Neural cell (in vitro differentiated cells): Measurements from ENCODE around the gene MAPK9. TPM values are rescaled to one million over a fixed set of nuclear protein-coding genes. Genes with fewer than 3 reads are reported as not detected.

Experiments
- H2AFZ ChIP-seq: fragments of 200-600, 300-800 bp; sonication (generic), shearing (Covaris generic); 2 replicates; pipeline ENCODE4 v1.6.0; 2014; ENCODE audit warnings: low read depth, mild to moderate bottlenecking, antibody characterized with exemption, low read length, moderate library complexity
- H3F3A ChIP-seq: fragments of 200-600 bp; shearing (Covaris generic); 2 replicates; pipeline ENCODE4 v1.6.1; 2016; ENCODE audit warnings: mild to moderate bottlenecking, moderate library complexity, mixed read lengths, antibody characterized with exemption, low read length; ENCODE audit not compliant: insufficient read depth, poor library complexity, severe bottlenecking
- H3K27ac ChIP-seq: fragments of 200-600, 300-800 bp; sonication (generic), shearing (Covaris generic); 2 replicates; pipeline ENCODE4 v1.5.1; 2014; ENCODE audit warnings: mild to moderate bottlenecking, low read length, moderate library complexity
- H3K27me3 ChIP-seq: fragments of 300-800, 200-600 bp; sonication (generic), shearing (Covaris generic); 2 replicates; pipeline ENCODE4 v1.6.0; 2014; ENCODE audit warnings: mild to moderate bottlenecking, low read depth, low read length, moderate library complexity; ENCODE audit not compliant: insufficient read depth
- H3K36me3 ChIP-seq: fragments of 300-800, 200-600 bp; sonication (generic), shearing (Covaris generic); 2 replicates; pipeline ENCODE4 v1.5.1; 2014; ENCODE audit warnings: mild to moderate bottlenecking, antibody characterized with exemption, low read length, moderate library complexity; ENCODE audit not compliant: insufficient read depth
- H3K4me2 ChIP-seq: fragments of 300-800, 200-600 bp; sonication (generic), shearing (Covaris generic); 2 replicates; pipeline ENCODE4 v1.6.0; 2014; ENCODE audit warnings: mild to moderate bottlenecking, low read length
- H3K4me3 ChIP-seq: fragments of 300-800, 200-600 bp; sonication (generic), shearing (Covaris generic); 2 replicates; pipeline ENCODE4 v1.5.1; 2014; ENCODE audit warnings: mild to moderate bottlenecking, low read length, moderate library complexity
- H3K79me2 ChIP-seq: fragments of 200-600 bp; shearing (Covaris generic); replicated peaks from 2 replicates; pipeline ENCODE4 v1.6.0; 2014; ENCODE audit warnings: mild to moderate bottlenecking, low read length, moderate library complexity; ENCODE audit not compliant: insufficient read depth
- H3K9ac ChIP-seq: fragments of 300-800, 200-600 bp; sonication (generic), shearing (Covaris generic); 2 replicates; pipeline ENCODE4 v1.6.1; 2016; ENCODE audit warnings: mild to moderate bottlenecking, low read length, mixed read lengths
- H3K9me2 ChIP-seq: fragments of 200-600 bp; shearing (Covaris generic); 2 replicates; pipeline ENCODE4 v1.6.1; 2016; ENCODE audit warnings: mild to moderate bottlenecking, low read length, mixed read lengths; ENCODE audit not compliant: insufficient read depth
- H3K9me3 ChIP-seq: fragments of 200-600, 300-800 bp; sonication (generic), shearing (Covaris generic); 2 replicates; pipeline ENCODE4 v1.6.1; 2016; ENCODE audit warnings: mild to moderate bottlenecking, mixed run types, low read length, moderate library complexity, mixed read lengths
- H4K20me1 ChIP-seq: fragments of 200-600 bp; shearing (Covaris generic); 2 replicates; pipeline ENCODE4 v1.6.1; 2016; ENCODE audit warnings: mild to moderate bottlenecking, mixed run types; ENCODE audit not compliant: insufficient read depth
- CTCF ChIP-seq: fragments of 450-650 bp; IDR thresholded peaks from 2 replicates; pipeline ENCODE4 v1.5.1; 2014; ENCODE audit warnings: antibody characterized with exemption, mild to moderate bottlenecking, moderate library complexity; ENCODE audit not compliant: poor library complexity, severe bottlenecking
- EP300 ChIP-seq: fragments of 450-650 bp; conservative IDR thresholded peaks from 2 replicates; pipeline ENCODE4 v1.6.1; 2014; ENCODE audit warnings: antibody characterized with exemption, mild to moderate bottlenecking, moderate library complexity; ENCODE audit not compliant: poor library complexity, severe bottlenecking
- EZH2 ChIP-seq: fragments of 200-600, 300-800 bp; shearing (Covaris generic), sonication (generic); IDR thresholded peaks from 2 replicates; pipeline ENCODE4 v1.6.1; 2014; ENCODE audit warnings: antibody characterized with exemption, low read length, borderline replicate concordance, mild to moderate bottlenecking; ENCODE audit not compliant: insufficient read depth, poor library complexity, severe bottlenecking
- MXI1 ChIP-seq: fragments of 450-650 bp; conservative IDR thresholded peaks from 2 replicates; pipeline ENCODE4 v1.6.1; 2014; ENCODE audit warnings: antibody characterized with exemption, mild to moderate bottlenecking; ENCODE audit not compliant: poor library complexity, severe bottlenecking
- POLR2AphosphoS5 ChIP-seq: IDR thresholded peaks from 2 replicates; pipeline ENCODE4 v1.6.1; 2012
- RAD21 ChIP-seq: fragments of 450-650 bp; conservative IDR thresholded peaks from 2 replicates; pipeline ENCODE4 v1.6.1; 2014; ENCODE audit warnings: antibody characterized with exemption, mild to moderate bottlenecking, moderate library complexity
- SMC3 ChIP-seq: fragments of 450-650 bp; conservative IDR thresholded peaks from 2 replicates; pipeline ENCODE4 v1.6.1; 2014; ENCODE audit warnings: antibody characterized with exemption, mild to moderate bottlenecking, moderate library complexity; ENCODE audit not compliant: poor library complexity
- TAF1 ChIP-seq: IDR thresholded peaks from 2 replicates; pipeline ENCODE4 v1.6.1; 2012; ENCODE audit warnings: low read depth
- polyA plus RNA-seq: library from polyadenylated mRNA; depleted of rRNA; stranded (reverse); fragments of >200 nt; gene quantifications from 2 replicates; pipeline ENCODE4 v1.2.3, GENCODE V29; 2014
- TF ChIP-seq, protein P1 (sequence below): IDR thresholded peaks from 2 replicates; pipeline ENCODE4 v1.6.1; 2012; ENCODE audit warnings: borderline replicate concordance

MAPK9 gene
- polyA plus RNA-seq, 1 donor from 2014 or later = 73.9 TPM

- Histone ChIP-seq H3K79me2 (no peaks in the 10 kb centered on the region), H3K4me2 (no peak overlapping the region), H3K27me3 (no peaks in the 10 kb centered on the region), H3K4me3 (no peak overlapping the region), H3K9ac (no peak overlapping the region), H4K20me1 (no peaks in the 10 kb centered on the region), H3K27ac (no peak overlapping the region), H3K9me2 (no peaks in the 10 kb centered on the region), H3F3A (no peaks in the 10 kb centered on the region), H3K9me3 (peaks cover 25% of the 10 kb centered on the region), H2AFZ (no peak overlapping the region), H3K36me3 (peaks cover 48% of the 10 kb centered on the region)
- TF ChIP-seq TAF1 (no peak), SMC3 (no peak), RAD21 (no peak), CTCF (no peak), MXI1 (no peak), POLR2AphosphoS5 (no peak), EP300 (no peak), EZH2 (no peak)
- TF ChIP-seq, protein P1, sequence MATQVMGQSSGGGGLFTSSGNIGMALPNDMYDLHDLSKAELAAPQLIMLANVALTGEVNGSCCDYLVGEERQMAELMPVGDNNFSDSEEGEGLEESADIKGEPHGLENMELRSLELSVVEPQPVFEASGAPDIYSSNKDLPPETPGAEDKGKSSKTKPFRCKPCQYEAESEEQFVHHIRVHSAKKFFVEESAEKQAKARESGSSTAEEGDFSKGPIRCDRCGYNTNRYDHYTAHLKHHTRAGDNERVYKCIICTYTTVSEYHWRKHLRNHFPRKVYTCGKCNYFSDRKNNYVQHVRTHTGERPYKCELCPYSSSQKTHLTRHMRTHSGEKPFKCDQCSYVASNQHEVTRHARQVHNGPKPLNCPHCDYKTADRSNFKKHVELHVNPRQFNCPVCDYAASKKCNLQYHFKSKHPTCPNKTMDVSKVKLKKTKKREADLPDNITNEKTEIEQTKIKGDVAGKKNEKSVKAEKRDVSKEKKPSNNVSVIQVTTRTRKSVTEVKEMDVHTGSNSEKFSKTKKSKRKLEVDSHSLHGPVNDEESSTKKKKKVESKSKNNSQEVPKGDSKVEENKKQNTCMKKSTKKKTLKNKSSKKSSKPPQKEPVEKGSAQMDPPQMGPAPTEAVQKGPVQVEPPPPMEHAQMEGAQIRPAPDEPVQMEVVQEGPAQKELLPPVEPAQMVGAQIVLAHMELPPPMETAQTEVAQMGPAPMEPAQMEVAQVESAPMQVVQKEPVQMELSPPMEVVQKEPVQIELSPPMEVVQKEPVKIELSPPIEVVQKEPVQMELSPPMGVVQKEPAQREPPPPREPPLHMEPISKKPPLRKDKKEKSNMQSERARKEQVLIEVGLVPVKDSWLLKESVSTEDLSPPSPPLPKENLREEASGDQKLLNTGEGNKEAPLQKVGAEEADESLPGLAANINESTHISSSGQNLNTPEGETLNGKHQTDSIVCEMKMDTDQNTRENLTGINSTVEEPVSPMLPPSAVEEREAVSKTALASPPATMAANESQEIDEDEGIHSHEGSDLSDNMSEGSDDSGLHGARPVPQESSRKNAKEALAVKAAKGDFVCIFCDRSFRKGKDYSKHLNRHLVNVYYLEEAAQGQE = no peak
Measured at GRCh38 chr5:180251887-180252286, 40.0 kb downstream of the MAPK9 start.

DNA sequence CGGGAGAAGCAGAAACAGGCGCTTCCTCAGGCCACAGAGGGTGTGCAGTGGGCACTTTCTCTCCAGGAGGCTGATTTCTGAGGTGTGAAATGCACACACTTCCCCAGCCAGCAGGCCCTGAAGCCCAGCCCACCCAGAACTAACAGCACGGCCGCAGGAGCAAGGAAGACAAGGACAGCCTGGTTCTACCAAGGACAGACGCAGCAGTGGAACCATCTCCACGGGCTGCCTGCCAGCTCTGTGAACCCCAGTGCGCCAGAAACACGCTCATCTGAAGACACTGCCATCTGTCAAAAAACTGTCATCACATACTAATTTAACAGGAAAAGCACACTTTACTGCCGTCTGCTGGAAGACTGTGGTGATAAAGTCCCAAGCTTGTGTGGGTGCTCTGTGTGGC, 40.7 kb downstream of the MAPK9 start:
- Histone ChIP-seq H3K79me2 (no peaks in the 10 kb centered on the region), H3K9ac (no peak overlapping the region), H3K27ac (no peak overlapping the region), H3K9me3 (peaks cover 19% of the 10 kb centered on the region), H4K20me1 (no peaks in the 10 kb centered on the region), H3F3A (no peaks in the 10 kb centered on the region), H3K4me2 (no peak overlapping the region), H3K27me3 (no peaks in the 10 kb centered on the region), H3K9me2 (no peaks in the 10 kb centered on the region), H3K4me3 (no peak overlapping the region), H3K36me3 (peaks cover 41% of the 10 kb centered on the region), H2AFZ (no peak overlapping the region)
- TF ChIP-seq CTCF = no peak
- no peak for TF ChIP-seq MXI1
- no peak for TF ChIP-seq RAD21
